LNCAP (cell line): Measurements from ENCODE around the gene SMIM26.

Source experiments
- CTCF ChIP-seq: fragments of 450-650 bp; IDR thresholded peaks from 2 replicates; pipeline ENCODE4 v1.5.1; 2017; ENCODE audit warnings: mild to moderate bottlenecking

The SMIM26 gene

DNA sequence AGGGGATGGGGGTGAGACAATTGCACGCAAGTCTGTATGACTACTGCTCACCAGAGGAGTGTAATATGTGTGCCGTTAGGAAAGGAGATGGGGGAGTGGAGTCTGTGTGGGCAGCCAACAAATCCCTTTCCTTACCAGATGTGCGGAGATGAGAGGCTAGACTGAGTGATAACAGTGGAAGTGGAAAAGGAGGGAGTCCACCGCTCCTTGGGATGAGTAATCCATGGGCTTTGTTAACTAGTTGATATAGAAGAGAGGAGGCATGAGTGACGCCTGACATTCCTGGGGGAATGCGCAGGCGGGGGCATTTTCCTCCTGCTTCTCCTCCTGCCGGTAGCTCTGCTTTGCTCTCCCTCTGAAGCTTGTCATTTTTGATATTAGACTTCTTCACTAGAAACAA, 13.5 kb upstream of the SMIM26 start:
- TF ChIP-seq CTCF = no peak

DNA sequence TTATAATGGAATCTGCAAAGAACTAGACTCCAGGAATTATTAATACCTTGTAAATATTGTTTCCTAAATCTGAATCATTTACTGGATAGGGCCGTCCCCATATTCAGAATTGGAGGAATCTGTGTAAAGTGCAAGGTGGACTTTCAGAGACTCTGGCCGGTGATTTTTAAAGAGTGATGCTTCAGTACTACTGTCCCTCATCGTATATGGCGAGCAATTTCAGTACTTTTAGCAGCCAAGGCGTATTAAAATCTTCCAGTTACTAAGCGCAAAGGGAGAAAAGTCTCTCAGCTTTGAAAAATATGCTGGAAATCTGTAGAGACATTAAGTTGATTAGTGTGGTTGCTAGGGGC, 483 bp downstream of the SMIM26 start:
- TF ChIP-seq CTCF = no peak

DNA sequence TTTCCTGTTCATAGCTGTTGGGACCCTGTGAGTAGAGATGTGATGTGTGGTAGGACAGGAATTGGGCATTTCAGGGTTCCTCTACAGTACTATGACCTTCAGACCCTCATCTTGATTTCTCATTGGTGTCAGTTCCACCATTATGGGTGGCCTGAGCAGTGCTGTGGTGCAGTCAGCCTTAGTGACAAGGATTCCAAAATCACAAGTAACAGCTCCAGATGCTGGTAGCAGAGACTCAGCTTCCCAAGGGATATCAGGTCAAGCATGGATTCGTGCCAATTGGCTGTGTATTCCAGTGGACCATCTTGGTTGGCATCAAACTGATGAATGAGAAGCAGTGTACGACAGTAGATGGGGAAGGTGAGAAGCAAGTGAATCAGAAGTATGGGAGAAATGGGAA, 3.8 kb downstream of the SMIM26 start:
- TF ChIP-seq CTCF = no peak

- TF ChIP-seq CTCF = no peak
These were observed 4.3 kb downstream of the SMIM26 start for GRCh38 chr20:18571578-18571977.

GRCh38 chr20:18577942-18578341, 10.7 kb downstream of the SMIM26 start:
- no peak for TF ChIP-seq CTCF

DNA sequence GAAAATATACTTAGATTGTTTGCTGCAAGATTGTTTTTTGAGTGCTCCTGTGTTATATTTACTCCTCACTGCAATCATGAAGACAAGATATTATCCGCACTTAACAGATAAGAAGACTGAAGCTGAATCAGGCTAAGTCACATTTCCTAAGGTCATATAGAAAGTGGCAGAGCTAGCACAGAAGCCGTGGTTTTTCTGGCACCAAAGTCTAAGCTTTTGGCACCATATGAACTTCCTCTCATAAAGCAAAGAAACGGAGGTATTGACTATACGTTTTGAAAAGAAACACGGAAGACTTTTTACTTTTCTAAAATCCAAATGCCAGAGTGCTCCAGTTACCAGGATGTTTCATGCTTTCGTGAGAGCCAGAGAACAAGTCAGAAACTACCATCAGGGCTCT, 11.3 kb downstream of the SMIM26 start:
- no peak for TF ChIP-seq CTCF

DNA sequence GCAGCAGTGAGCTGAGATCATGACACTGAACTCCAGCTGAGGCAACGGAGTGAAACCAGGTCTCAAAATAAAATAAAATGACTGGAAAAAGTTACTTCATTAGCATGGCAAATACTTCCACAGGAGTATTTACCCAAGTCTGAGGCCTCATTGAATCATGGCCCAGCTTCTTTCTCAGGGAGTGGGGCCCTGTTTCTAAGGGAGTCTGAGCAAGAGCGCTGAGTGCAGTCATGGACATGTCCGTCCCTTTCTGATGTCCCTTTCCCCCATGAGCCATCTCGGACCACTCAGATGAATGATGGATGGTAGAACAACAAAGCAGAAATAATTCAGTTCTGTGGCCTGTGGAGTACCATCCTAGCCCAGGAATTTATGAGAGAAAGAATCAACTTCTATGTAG, 12.8 kb downstream of the SMIM26 start:
- no peak for TF ChIP-seq CTCF

DNA sequence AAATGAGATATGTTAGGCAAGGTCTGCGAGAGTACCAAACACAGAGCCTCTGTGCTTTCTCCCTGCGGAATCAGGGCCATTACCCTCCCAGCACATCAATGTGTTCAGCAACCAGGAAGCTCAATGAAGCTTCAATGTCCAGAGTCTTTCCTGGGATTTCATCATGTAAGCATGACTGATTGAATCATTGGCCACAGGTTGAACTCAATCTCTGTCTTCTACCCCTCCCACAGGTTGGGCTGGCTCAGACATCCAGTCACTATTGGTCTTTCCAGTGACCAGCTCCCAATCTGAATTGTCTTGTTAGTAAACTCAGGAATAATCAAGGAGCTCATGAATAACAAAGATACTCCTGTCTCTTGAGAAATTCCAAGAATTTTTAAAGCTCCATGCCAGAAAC, 17.9 kb downstream of the SMIM26 start:
- TF ChIP-seq CTCF = no peak
